Measurements from ENCODE around the gene CD101.
A peak's percentile ranks its signal among the peaks of the same experiment; 100 is the strongest.

Gene CD101

GRCh38 chr1:116986421-116987255 is 14.9 kb upstream of the CD101 start:
- peak; percentile 55 for DNase-seq

GRCh38 chr1:116987256-116987555 is 14.4 kb upstream of the CD101 start:
- DNase-seq = peak; percentile 74

- no peak for DNase-seq
Measured at GRCh38 chr1:116988248-116988647, 13.3 kb upstream of the CD101 start.

DNA sequence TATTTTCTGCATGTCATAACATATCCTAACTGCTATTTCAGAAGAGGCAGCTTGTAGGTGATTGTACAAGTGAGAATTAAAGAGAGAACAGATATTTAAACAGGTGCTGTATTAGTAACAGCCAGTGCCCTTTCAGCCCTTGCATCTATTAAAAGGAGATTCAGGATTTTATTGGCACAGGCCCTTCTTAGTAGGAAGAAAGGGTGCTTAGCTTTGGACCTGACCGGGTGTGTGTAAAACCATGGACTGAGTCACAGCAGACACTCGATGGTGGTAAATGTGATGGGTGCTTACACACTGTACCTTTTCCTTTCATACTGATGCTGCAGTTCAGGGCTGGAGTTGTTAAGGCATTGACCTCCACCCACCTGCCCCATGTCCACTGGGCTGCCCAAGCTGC is 12.7 kb upstream of the CD101 start:
- DNase-seq = no peak

DNA sequence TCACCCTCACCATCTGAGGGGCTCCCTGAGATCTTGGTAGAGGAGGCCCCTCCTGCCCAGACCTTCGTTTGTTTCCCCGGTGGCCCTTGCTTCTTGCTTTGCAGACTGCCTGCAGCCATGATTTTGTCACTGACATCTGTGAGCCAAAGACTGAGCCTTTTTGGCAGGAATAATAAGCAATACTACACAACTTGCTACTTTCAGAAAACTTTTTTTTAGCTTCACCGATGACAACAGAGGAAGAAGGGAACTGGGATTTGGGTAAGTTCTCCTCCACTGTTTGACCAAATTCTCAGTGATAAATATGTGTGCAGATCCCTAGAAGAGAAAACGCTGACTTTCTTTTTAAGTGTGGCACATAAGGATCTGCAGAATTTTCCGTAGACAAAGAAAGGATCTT is 11.7 kb upstream of the CD101 start:
- no peak for DNase-seq

- no peak for DNase-seq
Measured at GRCh38 chr1:116990612-116991151, 10.9 kb upstream of the CD101 start.

GRCh38 chr1:116991171-116991845 is 10.3 kb upstream of the CD101 start:
- no peak for DNase-seq

DNA sequence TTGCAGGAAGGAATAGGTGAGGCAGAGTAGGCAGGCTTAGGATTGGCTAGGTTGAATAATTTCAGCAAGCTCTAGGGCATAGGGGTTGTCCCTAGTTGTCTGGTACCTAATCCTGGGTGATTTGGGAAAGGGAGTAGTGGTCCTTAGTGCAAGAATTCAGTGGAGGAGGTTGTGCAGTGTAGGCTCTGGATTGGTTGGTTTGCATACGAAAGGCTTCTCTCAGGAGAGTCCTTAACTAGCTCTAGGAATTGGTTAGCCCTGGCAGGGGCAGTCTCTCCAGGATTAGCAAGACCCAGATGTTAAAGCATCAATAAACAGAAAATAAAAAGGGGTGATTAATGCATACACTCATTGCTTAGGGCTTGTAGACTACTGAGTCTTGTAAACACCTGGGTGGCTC is 9.6 kb upstream of the CD101 start:
- DNase-seq = no peak

- DNase-seq = no peak
Measured at GRCh38 chr1:116993286-116993685, 8.3 kb upstream of the CD101 start.

DNA sequence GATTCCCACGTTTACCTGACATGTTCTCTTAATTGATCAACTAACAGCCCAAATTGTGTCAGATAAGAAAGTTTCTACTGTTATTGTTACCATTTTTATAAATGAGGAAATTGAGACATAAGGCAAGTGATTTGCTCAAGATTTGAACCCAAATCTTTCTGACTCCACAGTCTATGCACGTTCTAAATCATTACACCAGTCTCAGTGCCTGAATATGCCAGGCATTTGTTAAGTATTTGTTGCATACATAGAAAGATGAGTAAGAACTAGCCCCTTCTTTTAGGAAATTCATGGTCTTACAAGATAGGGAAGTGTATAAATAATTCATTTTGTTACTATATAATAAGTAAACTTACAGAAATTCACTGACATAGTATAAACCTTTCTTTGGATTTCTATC is 7.1 kb upstream of the CD101 start:
- DNase-seq = no peak

- no peak for DNase-seq
Measured at GRCh38 chr1:116997066-116997465, 4.5 kb upstream of the CD101 start.

GRCh38 chr1:116997636-116998035 is 3.9 kb upstream of the CD101 start:
- no peak for DNase-seq

- no peak for DNase-seq
Measured at GRCh38 chr1:116999596-116999995, 2.0 kb upstream of the CD101 start.

GRCh38 chr1:117000142-117000541 is 1.4 kb upstream of the CD101 start:
- DNase-seq = no peak

DNA sequence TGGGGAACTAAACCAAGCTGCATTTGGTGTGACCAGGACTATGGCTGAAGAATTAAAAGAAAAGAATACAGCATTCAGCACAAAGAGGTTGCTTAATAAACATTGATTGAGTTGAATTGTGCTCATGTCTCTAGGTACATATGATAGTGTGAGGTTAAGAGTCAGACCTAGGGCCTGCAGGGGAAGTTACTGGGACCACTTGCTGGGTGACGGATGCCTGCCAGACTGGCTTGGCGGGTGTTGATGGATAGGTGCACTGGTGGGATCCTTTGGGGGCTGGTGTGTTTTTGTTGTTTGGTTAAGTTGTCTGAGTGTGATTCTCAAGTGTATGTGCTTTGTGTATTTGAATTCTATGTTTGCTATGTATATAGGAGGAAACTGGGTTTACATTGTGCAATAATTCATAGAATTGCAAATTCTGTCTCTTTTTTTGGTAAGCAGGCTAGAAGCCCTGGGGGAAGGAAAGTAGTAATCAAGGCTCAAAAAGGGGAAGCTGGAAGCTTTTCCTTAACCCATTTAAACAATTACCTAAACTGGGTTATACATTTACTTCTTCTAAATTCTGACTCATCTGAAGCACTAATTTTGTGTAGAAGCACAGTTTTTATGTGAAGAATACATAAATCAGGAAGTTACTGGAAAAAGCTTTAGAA is 1.8 kb downstream of the CD101 start:
- DNase-seq = no peak

DNA sequence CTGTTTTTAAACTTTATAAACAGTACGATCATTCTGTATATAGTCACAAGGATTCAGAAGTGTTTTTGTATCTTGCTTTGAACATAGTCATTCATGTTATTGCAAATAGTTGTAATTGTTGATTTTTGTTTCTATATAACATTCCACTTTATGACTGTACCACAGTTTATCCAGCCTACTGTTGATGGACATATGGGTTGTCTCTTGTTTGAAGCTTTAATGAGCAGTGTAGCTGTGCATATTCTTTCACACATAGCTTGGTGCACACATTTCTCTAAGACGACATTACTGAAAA is 6.1 kb downstream of the CD101 start:
- no peak for DNase-seq

DNA sequence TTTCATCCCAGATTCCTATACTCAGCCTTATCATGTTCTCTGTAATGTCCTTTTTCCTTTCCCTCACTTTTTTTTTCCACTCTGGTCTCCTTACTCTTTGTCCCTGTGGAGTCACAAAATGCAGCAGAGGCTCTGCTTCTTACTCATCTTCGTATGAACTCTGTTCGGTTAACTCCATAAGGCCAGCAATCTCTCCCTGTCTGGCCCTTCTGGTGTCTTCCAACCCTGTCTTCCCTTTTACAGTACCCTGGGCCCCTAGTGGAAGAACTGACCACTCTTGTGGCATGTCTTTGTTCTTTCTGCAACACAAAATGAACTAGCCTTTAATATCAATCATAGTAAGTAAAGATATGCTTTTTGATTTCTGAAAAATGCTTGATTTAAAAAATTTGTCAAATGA is 7.1 kb downstream of the CD101 start:
- DNase-seq = no peak

- DNase-seq = no peak
Measured at GRCh38 chr1:117009132-117009531, 7.6 kb downstream of the CD101 start.

GRCh38 chr1:117010310-117010969 is 8.9 kb downstream of the CD101 start:
- no peak for DNase-seq

DNA sequence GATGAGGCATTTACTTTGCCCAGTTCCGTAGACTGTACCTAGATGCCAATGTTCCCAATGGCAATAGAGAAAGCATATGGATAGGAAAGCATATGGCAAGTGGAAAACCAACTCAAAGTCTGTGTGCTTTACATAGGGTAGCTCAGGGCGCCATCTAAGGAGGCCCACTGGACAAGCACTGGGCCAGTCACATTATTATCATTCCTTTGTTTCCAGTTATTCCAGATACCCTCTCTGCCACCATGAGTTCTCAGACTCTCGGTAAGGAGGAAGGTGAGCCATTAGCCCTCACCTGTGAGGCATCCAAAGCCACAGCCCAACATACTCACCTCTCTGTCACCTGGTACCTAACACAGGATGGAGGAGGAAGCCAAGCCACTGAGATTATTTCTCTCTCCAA is 9.8 kb downstream of the CD101 start:
- no peak for DNase-seq

DNA sequence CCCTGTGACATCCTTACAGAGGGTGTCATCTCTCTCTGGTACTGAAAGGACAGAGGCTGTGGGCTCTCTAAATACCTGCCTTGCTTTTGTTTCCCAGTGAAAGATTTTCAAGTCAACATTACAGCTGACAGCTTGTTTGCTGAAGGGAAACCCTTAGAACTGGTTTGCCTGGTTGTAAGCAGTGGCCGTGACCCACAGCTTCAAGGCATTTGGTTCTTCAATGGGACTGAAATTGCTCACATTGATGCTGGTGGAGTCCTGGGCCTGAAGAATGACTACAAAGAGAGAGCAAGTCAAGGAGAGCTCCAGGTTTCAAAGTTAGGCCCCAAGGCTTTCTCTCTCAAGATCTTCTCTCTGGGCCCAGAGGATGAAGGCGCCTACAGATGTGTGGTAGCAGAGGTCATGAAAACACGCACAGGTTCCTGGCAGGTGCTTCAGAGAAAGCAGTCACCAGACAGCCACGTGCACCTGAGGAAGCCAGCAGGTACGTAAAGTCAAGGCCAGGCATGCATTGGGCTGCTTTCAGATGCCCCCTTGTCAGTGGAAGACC is 11.8 kb downstream of the CD101 start:
- no peak for DNase-seq

DNA sequence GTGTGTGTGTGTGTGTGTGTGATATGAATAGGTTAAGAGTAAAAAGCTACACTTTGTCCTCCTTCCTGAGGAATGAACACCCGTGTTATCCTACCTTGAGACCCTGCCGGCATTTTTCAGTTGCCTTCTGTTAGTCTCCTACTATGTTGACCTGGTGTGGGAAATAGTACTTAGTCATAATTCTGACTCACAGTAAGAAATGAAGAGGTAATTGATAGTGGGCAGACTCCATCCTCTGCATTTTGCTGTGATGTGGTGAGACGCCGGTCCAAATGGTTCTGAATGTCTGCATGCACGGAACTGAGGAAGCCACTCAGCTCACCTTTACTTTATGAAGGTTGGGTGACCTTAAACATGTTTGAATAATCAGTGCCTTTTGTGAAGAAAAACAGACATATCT is 12.6 kb downstream of the CD101 start:
- no peak for DNase-seq

DNA sequence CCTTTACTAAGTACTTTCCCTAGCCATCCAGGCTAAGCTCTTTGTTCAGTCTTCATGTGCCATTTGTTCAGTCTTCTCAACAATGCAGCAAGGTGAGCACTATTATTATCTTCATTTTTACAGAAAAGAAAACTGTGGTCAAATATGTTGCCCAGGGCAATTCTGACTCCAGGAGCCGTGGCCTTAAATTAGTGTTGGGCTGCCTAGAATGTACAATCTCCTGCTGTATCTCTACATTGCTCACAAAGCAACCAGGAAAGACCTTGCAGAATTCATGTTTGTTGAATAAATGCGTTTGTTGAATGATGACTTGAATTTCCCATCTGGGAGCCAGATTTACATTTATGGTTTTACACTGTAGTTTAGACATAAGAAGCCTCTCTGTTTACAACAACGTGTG is 14.2 kb downstream of the CD101 start:
- no peak for DNase-seq
